ENCODE results near the gene ZNF581. TPM values are rescaled to one million over a fixed set of nuclear protein-coding genes. Genes with fewer than 3 reads are reported as not detected.

The ZNF581 gene
- total RNA-seq, 1 experiment from 2014 or later: 37.5 TPM

GRCh38 chr19:55669418-55670279 lies 26.2 kb downstream of the ZNF581 start:
- H3F3A ChIP-seq (ENCODE audit: low read length, unreplicated experiment): peaks cover 12% of the 10 kb centered on the region
- TF ChIP-seq EZH2 (IDR thresholded peaks at IDR 0.05; ENCODE audit: low read length, unreplicated experiment): no peak
- no peak for TF ChIP-seq CTCF (conservative IDR thresholded peaks at IDR 0.05; ENCODE audit: low read depth, low read length)
- no peak for TF ChIP-seq EZH2phosphoT487 (IDR thresholded peaks at IDR 0.05; ENCODE audit: borderline replicate concordance, low read length)
- no peak overlapping the region for H3K4me2 ChIP-seq (ENCODE audit: low read length)
- ChIA-PET CTCF (no interaction called here), POLR2A (ENCODE audit: unreplicated experiment) (no interaction called here)
- H3K79me2 ChIP-seq (ENCODE audit: low read length): peaks cover 87% of the 10 kb centered on the region
- H3K36me3 ChIP-seq (ENCODE audit: low read depth, low read length): peaks cover 56% of the 10 kb centered on the region
- no peak for DNase-seq
- no peaks in the 10 kb centered on the region for H3K27me3 ChIP-seq (ENCODE audit: low read length)
- ATAC-seq: no peak
- H3K9me3 ChIP-seq (ENCODE audit: low read length): no peaks in the 10 kb centered on the region
- H4K20me1 ChIP-seq (ENCODE audit: low read length): peaks cover 43% of the 10 kb centered on the region
- H2AFZ ChIP-seq (ENCODE audit: low read length): no peak overlapping the region
- intact Hi-C loops (cut with micrococcal nuclease): loop anchor here (2.0 kb wide), 1 partner anchor 13 kb away; no protein-coding TSS in a partner anchor
- H3K4me3 ChIP-seq (ENCODE audit: low read length): no peak overlapping the region
- H3K27ac ChIP-seq (ENCODE audit: low read length): no peak overlapping the region
- H3K4me1 ChIP-seq (ENCODE audit: insufficient read depth, low read length): peaks cover 5% of the 10 kb centered on the region; the same call in 1 of the 2 replicates
- H3K9me2 ChIP-seq (replicated peaks; ENCODE audit: low read length): no peaks in the 10 kb centered on the region
- H3K9ac ChIP-seq (ENCODE audit: low read length): no peak overlapping the region
- TSS peak; percentile 15 for BruUV-seq (replicated peaks)

GRCh38 chr19:55670280-55671053 lies 27.0 kb downstream of the ZNF581 start:
- Histone ChIP-seq H2AFZ (ENCODE audit: low read length) (no peak overlapping the region), H3K9me3 (ENCODE audit: low read length) (no peaks in the 10 kb centered on the region), H3K27me3 (ENCODE audit: low read length) (no peaks in the 10 kb centered on the region), H3K79me2 (ENCODE audit: low read length) (peaks cover 85% of the 10 kb centered on the region), H3K4me3 (ENCODE audit: low read length) (no peak overlapping the region), H3K4me2 (ENCODE audit: low read length) (no peak overlapping the region), H3K9me2 (replicated peaks; ENCODE audit: low read length) (no peaks in the 10 kb centered on the region), H3F3A (ENCODE audit: low read length, unreplicated experiment) (peaks cover 12% of the 10 kb centered on the region), H3K36me3 (ENCODE audit: low read depth, low read length) (peaks cover 53% of the 10 kb centered on the region), H3K9ac (ENCODE audit: low read length) (no peak overlapping the region), H3K27ac (ENCODE audit: low read length) (no peak overlapping the region), H3K4me1 (ENCODE audit: insufficient read depth, low read length) (peaks cover 5% of the 10 kb centered on the region; the same call in 1 of the 2 replicates), H4K20me1 (ENCODE audit: low read length) (peaks cover 43% of the 10 kb centered on the region)
- ATAC-seq (no peak), DNase-seq (no peak)
- no TSS peak for BruUV-seq (replicated peaks)
- ChIA-PET CTCF (no interaction called here), POLR2A (ENCODE audit: unreplicated experiment) (interaction anchor here (0.6 kb wide), 1 partner anchor 112 kb away, joined by 10 read pairs; no protein-coding TSS in a partner anchor)
- TF ChIP-seq CTCF (conservative IDR thresholded peaks at IDR 0.05; ENCODE audit: low read depth, low read length) (no peak), EZH2 (IDR thresholded peaks at IDR 0.05; ENCODE audit: low read length, unreplicated experiment) (no peak), EZH2phosphoT487 (IDR thresholded peaks at IDR 0.05; ENCODE audit: borderline replicate concordance, low read length) (no peak)
- intact Hi-C loops (cut with micrococcal nuclease): loop anchor here (2.0 kb wide), 1 partner anchor 14 kb away; no protein-coding TSS in a partner anchor
